ENCODE measurements around the gene RTN1.

DNA sequence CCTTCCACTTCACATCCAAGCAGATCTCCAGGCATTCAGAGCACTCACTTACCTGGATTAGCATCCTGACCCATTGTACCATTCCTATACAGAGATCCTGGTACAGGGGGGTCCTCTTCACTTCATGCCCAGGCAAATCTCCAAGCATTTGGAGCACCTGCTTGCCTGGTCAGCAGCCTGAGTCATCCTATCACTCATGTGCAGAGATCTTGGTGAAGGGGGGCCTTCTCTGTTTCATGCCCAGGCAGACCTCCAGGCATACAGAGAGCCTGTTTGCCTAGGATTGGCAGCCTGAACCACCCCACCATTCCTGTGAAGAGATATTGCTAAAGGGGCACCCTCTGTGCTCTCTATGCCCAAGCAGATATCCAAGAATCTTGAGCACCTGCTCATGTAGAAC is 182.9 kb downstream of the RTN1 start:
- TF ChIP-seq, protein P1, sequence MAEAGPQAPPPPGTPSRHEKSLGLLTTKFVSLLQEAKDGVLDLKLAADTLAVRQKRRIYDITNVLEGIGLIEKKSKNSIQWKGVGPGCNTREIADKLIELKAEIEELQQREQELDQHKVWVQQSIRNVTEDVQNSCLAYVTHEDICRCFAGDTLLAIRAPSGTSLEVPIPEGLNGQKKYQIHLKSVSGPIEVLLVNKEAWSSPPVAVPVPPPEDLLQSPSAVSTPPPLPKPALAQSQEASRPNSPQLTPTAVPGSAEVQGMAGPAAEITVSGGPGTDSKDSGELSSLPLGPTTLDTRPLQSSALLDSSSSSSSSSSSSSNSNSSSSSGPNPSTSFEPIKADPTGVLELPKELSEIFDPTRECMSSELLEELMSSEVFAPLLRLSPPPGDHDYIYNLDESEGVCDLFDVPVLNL (CRISPR knock-in tag; IDR thresholded peaks at IDR 0.05; ENCODE audit: borderline replicate concordance, low read depth) = no peak
- TF ChIP-seq JUN (CRISPR knock-in tag; IDR thresholded peaks at IDR 0.05) (no peak), TCF7 (CRISPR knock-in tag; IDR thresholded peaks at IDR 0.05; ENCODE audit: low read depth) (no peak), CREB1 (CRISPR knock-in tag; IDR thresholded peaks at IDR 0.05) (no peak)
- TF ChIP-seq, protein P2, sequence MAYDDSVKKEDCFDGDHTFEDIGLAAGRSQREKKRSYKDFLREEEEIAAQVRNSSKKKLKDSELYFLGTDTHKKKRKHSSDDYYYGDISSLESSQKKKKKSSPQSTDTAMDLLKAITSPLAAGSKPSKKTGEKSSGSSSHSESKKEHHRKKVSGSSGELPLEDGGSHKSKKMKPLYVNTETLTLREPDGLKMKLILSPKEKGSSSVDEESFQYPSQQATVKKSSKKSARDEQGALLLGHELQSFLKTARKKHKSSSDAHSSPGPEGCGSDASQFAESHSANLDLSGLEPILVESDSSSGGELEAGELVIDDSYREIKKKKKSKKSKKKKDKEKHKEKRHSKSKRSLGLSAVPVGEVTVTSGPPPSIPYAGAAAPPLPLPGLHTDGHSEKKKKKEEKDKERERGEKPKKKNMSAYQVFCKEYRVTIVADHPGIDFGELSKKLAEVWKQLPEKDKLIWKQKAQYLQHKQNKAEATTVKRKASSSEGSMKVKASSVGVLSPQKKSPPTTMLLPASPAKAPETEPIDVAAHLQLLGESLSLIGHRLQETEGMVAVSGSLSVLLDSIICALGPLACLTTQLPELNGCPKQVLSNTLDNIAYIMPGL (CRISPR knock-in tag; IDR thresholded peaks at IDR 0.05) = no peak
- TF ChIP-seq, protein P3, sequence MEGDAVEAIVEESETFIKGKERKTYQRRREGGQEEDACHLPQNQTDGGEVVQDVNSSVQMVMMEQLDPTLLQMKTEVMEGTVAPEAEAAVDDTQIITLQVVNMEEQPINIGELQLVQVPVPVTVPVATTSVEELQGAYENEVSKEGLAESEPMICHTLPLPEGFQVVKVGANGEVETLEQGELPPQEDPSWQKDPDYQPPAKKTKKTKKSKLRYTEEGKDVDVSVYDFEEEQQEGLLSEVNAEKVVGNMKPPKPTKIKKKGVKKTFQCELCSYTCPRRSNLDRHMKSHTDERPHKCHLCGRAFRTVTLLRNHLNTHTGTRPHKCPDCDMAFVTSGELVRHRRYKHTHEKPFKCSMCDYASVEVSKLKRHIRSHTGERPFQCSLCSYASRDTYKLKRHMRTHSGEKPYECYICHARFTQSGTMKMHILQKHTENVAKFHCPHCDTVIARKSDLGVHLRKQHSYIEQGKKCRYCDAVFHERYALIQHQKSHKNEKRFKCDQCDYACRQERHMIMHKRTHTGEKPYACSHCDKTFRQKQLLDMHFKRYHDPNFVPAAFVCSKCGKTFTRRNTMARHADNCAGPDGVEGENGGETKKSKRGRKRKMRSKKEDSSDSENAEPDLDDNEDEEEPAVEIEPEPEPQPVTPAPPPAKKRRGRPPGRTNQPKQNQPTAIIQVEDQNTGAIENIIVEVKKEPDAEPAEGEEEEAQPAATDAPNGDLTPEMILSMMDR (IDR thresholded peaks at IDR 0.05) = no peak
- TF ChIP-seq, protein P4, sequence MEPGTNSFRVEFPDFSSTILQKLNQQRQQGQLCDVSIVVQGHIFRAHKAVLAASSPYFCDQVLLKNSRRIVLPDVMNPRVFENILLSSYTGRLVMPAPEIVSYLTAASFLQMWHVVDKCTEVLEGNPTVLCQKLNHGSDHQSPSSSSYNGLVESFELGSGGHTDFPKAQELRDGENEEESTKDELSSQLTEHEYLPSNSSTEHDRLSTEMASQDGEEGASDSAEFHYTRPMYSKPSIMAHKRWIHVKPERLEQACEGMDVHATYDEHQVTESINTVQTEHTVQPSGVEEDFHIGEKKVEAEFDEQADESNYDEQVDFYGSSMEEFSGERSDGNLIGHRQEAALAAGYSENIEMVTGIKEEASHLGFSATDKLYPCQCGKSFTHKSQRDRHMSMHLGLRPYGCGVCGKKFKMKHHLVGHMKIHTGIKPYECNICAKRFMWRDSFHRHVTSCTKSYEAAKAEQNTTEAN (CRISPR knock-in tag; IDR thresholded peaks at IDR 0.05) = no peak
- TF ChIP-seq, protein P5, sequence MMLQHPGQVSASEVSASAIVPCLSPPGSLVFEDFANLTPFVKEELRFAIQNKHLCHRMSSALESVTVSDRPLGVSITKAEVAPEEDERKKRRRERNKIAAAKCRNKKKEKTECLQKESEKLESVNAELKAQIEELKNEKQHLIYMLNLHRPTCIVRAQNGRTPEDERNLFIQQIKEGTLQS (CRISPR knock-in tag; conservative IDR thresholded peaks at IDR 0.05) = no peak
- TF ChIP-seq, protein P6, sequence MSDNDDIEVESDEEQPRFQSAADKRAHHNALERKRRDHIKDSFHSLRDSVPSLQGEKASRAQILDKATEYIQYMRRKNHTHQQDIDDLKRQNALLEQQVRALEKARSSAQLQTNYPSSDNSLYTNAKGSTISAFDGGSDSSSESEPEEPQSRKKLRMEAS (CRISPR knock-in tag; IDR thresholded peaks at IDR 0.05) = no peak
- TF ChIP-seq, protein P7, sequence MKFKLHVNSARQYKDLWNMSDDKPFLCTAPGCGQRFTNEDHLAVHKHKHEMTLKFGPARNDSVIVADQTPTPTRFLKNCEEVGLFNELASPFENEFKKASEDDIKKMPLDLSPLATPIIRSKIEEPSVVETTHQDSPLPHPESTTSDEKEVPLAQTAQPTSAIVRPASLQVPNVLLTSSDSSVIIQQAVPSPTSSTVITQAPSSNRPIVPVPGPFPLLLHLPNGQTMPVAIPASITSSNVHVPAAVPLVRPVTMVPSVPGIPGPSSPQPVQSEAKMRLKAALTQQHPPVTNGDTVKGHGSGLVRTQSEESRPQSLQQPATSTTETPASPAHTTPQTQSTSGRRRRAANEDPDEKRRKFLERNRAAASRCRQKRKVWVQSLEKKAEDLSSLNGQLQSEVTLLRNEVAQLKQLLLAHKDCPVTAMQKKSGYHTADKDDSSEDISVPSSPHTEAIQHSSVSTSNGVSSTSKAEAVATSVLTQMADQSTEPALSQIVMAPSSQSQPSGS (CRISPR knock-in tag; IDR thresholded peaks at IDR 0.05; ENCODE audit: borderline replicate concordance, low read depth) = no peak
- TF ChIP-seq, protein P8, sequence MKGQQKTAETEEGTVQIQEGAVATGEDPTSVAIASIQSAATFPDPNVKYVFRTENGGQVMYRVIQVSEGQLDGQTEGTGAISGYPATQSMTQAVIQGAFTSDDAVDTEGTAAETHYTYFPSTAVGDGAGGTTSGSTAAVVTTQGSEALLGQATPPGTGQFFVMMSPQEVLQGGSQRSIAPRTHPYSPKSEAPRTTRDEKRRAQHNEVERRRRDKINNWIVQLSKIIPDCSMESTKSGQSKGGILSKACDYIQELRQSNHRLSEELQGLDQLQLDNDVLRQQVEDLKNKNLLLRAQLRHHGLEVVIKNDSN (CRISPR knock-in tag; IDR thresholded peaks at IDR 0.05) = no peak

All from WTC11 (cell line).